Uterus (tissue), 4 donors: ENCODE data around the gene PPP3CA. TPM values are rescaled to one million over a fixed set of nuclear protein-coding genes. Genes with fewer than 3 reads are reported as not detected.

Source experiments
- microRNA counts, 2 donors: library from miRNA; unstranded; fragments of <30 nt; microRNA quantifications; one replicate each; lab custom pipeline; 2016 to 2017
- microRNA-seq: library from miRNA; unstranded; fragments of <30 nt; microRNA quantifications from one replicate; pipeline ENCODE4, GENCODE V29; 2016; ENCODE audit warnings: borderline microRNAs expressed, borderline replicate concordance
- small RNA-seq: library from RNA; depleted of rRNA; stranded (forward); fragments of <200 nt; gene quantifications from one replicate; pipeline ENCODE3, GENCODE V24; 2016
- total RNA-seq, 4 donors: library from RNA; depleted of rRNA in 3 of 4; stranded (reverse); fragments of >200 nt in 3 of 4; gene quantifications; one replicate each; pipeline versions ENCODE4 v1.1.0 to v1.2.4, GENCODE V29; 2014 to 2023
- donor health status: DM: yes; HTN: yes; CAD: no.

PPP3CA gene
- total RNA-seq, 4 donors from 2014 or later = 32.8 to 70.0 (median 39.8) TPM

MicroRNA genes within 50 kb of the gene (microRNA counts, 767-probe panel; counts per million panel counts)
- microRNA hsa-miR-1255a (lab: Ali Mortazavi, UCI) = 0 counts per million in 2 donors

Small RNAs within 50 kb of the gene (microRNA-seq; reads per million reads assigned to microRNA genes)
- 2.0 reads per million for gene MIR1255A
- not detected for gene MIR8066

Small RNAs within 50 kb of the gene (small RNA-seq; reads per million reads assigned to genes)
- 0.18 reads per million for gene MIR1255A
- gene MIR8066 = not detected
